HFFc6 (cell line): Measurements from ENCODE around the gene DTNBP1. TPM values are rescaled to one million over a fixed set of nuclear protein-coding genes. Genes with fewer than 3 reads are reported as not detected.

ENCODE experiments used
- DNase-seq: peaks from one replicate; pipeline ENCODE4 v3.0.0-alpha.2; 2018
- H3K27ac Mint-ChIP-seq: 2 replicates; pipeline ENCODE4 v1.8.0; 2020; ENCODE audit warnings: mild to moderate bottlenecking, mixed read lengths
- H3K27me3 Mint-ChIP-seq: 2 replicates; pipeline ENCODE4 v1.8.0; 2021; ENCODE audit warnings: mild to moderate bottlenecking, moderate library complexity, mixed read lengths; ENCODE audit not compliant: insufficient read depth
- H3K36me3 Mint-ChIP-seq: 2 replicates; pipeline ENCODE4 v1.8.0; 2021; ENCODE audit warnings: low read depth, mixed read lengths
- H3K4me1 Mint-ChIP-seq: 2 replicates; pipeline ENCODE4 v1.8.0; 2020; ENCODE audit warnings: low read depth, mixed read lengths
- H3K4me3 Mint-ChIP-seq: 2 replicates; pipeline ENCODE4 v1.8.0; 2020; ENCODE audit warnings: mild to moderate bottlenecking, moderate library complexity, mixed read lengths
- H3K9me3 Mint-ChIP-seq: 2 replicates; pipeline ENCODE4 v1.8.0; 2020; ENCODE audit warnings: mild to moderate bottlenecking, mixed read lengths
- total RNA-seq, 6 experiments: library from RNA; stranded (reverse); fragmentation: NEBNext Ultra II Directional; extraction: Animal tissue kit (Norgen Biotek cat#: 25700); gene quantifications; 2 replicates in 1 of 6; 3 replicates in 5 of 6; pipeline ENCODE4 v1.2.3, GENCODE V29; 2021
- TF ChIP-seq, protein P1 (sequence below): fragments of 200-600 bp; sonication (generic); IDR thresholded peaks from 2 replicates; pipeline ENCODE4 v1.5.0; 2021; ENCODE audit warnings: antibody characterized with exemption, mild to moderate bottlenecking

The DTNBP1 gene
- total RNA-seq, 6 experiments from 2014 or later, result 10.4 to 15.3 (median 13.9) TPM

DNA sequence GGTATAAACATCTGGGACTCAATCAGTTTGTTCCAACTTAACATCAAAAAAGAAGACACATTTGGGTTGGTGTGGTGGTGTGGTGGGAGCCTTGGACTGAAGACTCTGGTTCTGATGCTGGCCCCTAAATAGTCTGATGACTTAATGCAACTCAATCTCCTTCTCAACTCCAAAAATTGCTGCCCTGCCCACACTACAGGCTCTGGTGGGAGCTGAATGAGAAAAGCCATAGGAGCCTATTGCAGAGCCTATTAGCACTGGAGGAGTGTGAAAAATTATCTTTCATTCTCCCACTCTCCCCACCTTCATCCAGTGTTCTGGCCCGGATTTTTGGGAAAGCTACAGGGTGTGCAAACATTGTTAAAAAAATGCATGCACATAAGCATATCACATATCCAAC, 56.5 kb downstream of the DTNBP1 start:
- Mint-ChIP-seq H3K36me3 (no peaks in the 10 kb centered on the region), H3K4me1 (peaks cover 32% of the 10 kb centered on the region), H3K27me3 (no peaks in the 10 kb centered on the region; the same call in 1 of the 2 replicates), H3K9me3 (no peaks in the 10 kb centered on the region), H3K27ac (no peak overlapping the region), H3K4me3 (no peak overlapping the region)
- TF ChIP-seq, protein P1, sequence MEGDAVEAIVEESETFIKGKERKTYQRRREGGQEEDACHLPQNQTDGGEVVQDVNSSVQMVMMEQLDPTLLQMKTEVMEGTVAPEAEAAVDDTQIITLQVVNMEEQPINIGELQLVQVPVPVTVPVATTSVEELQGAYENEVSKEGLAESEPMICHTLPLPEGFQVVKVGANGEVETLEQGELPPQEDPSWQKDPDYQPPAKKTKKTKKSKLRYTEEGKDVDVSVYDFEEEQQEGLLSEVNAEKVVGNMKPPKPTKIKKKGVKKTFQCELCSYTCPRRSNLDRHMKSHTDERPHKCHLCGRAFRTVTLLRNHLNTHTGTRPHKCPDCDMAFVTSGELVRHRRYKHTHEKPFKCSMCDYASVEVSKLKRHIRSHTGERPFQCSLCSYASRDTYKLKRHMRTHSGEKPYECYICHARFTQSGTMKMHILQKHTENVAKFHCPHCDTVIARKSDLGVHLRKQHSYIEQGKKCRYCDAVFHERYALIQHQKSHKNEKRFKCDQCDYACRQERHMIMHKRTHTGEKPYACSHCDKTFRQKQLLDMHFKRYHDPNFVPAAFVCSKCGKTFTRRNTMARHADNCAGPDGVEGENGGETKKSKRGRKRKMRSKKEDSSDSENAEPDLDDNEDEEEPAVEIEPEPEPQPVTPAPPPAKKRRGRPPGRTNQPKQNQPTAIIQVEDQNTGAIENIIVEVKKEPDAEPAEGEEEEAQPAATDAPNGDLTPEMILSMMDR, result no peak
- DNase-seq, result no peak

- Mint-ChIP-seq H3K27ac (no peak overlapping the region), H3K36me3 (peaks cover 5% of the 10 kb centered on the region; the same call in 1 of the 2 replicates), H3K27me3 (no peaks in the 10 kb centered on the region; the same call in 1 of the 2 replicates), H3K4me3 (no peak overlapping the region), H3K4me1 (peaks cover 32% of the 10 kb centered on the region), H3K9me3 (no peaks in the 10 kb centered on the region)
- TF ChIP-seq, protein P1, result no peak
- DNase-seq, result no peak
These were observed 58.0 kb downstream of the DTNBP1 start for GRCh38 chr6:15604843-15605242.

GRCh38 chr6:15602154-15602553, 60.7 kb downstream of the DTNBP1 start:
- peaks cover 15% of the 10 kb centered on the region for H3K4me1 Mint-ChIP-seq
- H3K9me3 Mint-ChIP-seq, result no peaks in the 10 kb centered on the region
- no peak for DNase-seq
- H3K4me3 Mint-ChIP-seq, result no peak overlapping the region
- no peak overlapping the region for H3K27ac Mint-ChIP-seq
- H3K27me3 Mint-ChIP-seq, result no peaks in the 10 kb centered on the region; the same call in 1 of the 2 replicates
- TF ChIP-seq, protein P1, result no peak
- H3K36me3 Mint-ChIP-seq, result peaks cover 5% of the 10 kb centered on the region; the same call in 1 of the 2 replicates

- DNase-seq, result no peak
- Mint-ChIP-seq H3K36me3 (peaks cover 5% of the 10 kb centered on the region; the same call in 1 of the 2 replicates), H3K4me1 (peaks cover 15% of the 10 kb centered on the region), H3K27ac (no peak overlapping the region), H3K9me3 (no peaks in the 10 kb centered on the region), H3K27me3 (no peaks in the 10 kb centered on the region), H3K4me3 (no peak overlapping the region)
- TF ChIP-seq, protein P1, result no peak
These were observed 64.5 kb downstream of the DTNBP1 start for GRCh38 chr6:15598273-15598798.

GRCh38 chr6:15596186-15596896, 66.5 kb downstream of the DTNBP1 start:
- Mint-ChIP-seq H3K27ac (no peak overlapping the region), H3K27me3 (no peaks in the 10 kb centered on the region), H3K9me3 (no peaks in the 10 kb centered on the region), H3K4me1 (peaks cover 15% of the 10 kb centered on the region), H3K4me3 (no peak overlapping the region), H3K36me3 (peaks cover 5% of the 10 kb centered on the region; the same call in 1 of the 2 replicates)
- no peak for DNase-seq
- TF ChIP-seq, protein P1, result no peak
